Measurements from ENCODE around the gene FILIP1.
"Not testable (repeated sequence)": the region's sequence is repeated elsewhere in the genome, so short reads cannot be mapped to it uniquely, and the experiment has no call there.

FILIP1 gene

GRCh38 chr6:75419416-75419815 is 74.2 kb downstream of the FILIP1 start:
- DNase-seq: no peak

- peak; percentile 68 for DNase-seq
These were observed 75.4 kb downstream of the FILIP1 start for GRCh38 chr6:75418233-75418632.

GRCh38 chr6:75416443-75416842 is 77.2 kb downstream of the FILIP1 start:
- DNase-seq: no peak

GRCh38 chr6:75415804-75416203 is 77.8 kb downstream of the FILIP1 start:
- DNase-seq: no peak

- no peak for DNase-seq
These were observed 79.1 kb downstream of the FILIP1 start for GRCh38 chr6:75414445-75415021.

GRCh38 chr6:75412969-75413662 is 80.5 kb downstream of the FILIP1 start:
- DNase-seq: peak; percentile 69

- DNase-seq: not testable (repeated sequence)
These were observed 83.0 kb downstream of the FILIP1 start for GRCh38 chr6:75410564-75410963.

GRCh38 chr6:75409928-75410327 is 83.7 kb downstream of the FILIP1 start:
- DNase-seq: no peak

GRCh38 chr6:75409286-75409685 is 84.3 kb downstream of the FILIP1 start:
- DNase-seq: no peak

- DNase-seq: no peak
These were observed 90.0 kb downstream of the FILIP1 start for GRCh38 chr6:75403563-75404080.

GRCh38 chr6:75402296-75402695 is 91.3 kb downstream of the FILIP1 start:
- DNase-seq: no peak

- DNase-seq: no peak
These were observed 95.7 kb downstream of the FILIP1 start for GRCh38 chr6:75397656-75398465.

GRCh38 chr6:75397171-75397570 is 96.4 kb downstream of the FILIP1 start:
- no peak for DNase-seq

GRCh38 chr6:75396005-75396800 is 97.4 kb downstream of the FILIP1 start:
- no peak for DNase-seq

GRCh38 chr6:75393806-75394205 is 99.8 kb downstream of the FILIP1 start:
- no peak for DNase-seq

- no peak for DNase-seq
These were observed 102.3 kb downstream of the FILIP1 start for GRCh38 chr6:75391276-75391675.

GRCh38 chr6:75386050-75386770 is 107.4 kb downstream of the FILIP1 start:
- DNase-seq: no peak

- no peak for DNase-seq
These were observed 109.5 kb downstream of the FILIP1 start for GRCh38 chr6:75384116-75384515.

- no peak for DNase-seq
These were observed 111.0 kb downstream of the FILIP1 start for GRCh38 chr6:75382634-75382900.

GRCh38 chr6:75381877-75382633 is 111.5 kb downstream of the FILIP1 start:
- no peak for DNase-seq

- DNase-seq: no peak
These were observed 114.1 kb downstream of the FILIP1 start for GRCh38 chr6:75379536-75379935.

- DNase-seq: no peak
These were observed 115.5 kb downstream of the FILIP1 start for GRCh38 chr6:75378101-75378500.
